Epithelial cell of proximal tubule (primary cell): ENCODE measurements around the gene PSME4. TPM values are rescaled to one million over a fixed set of nuclear protein-coding genes. Genes with fewer than 3 reads are reported as not detected.

ENCODE experiments used
- DNase-seq: peaks from one replicate; pipeline ENCODE4 v3.0.0-alpha.2; 2011; ENCODE audit warnings: low read depth
- H3K4me3 ChIP-seq: 2 replicates; pipeline ENCODE4 v1.5.1; 2011; ENCODE audit warnings: low read depth, mild to moderate bottlenecking, low read length
- CTCF ChIP-seq: conservative IDR thresholded peaks from 2 replicates; pipeline ENCODE4 v1.5.1; 2012; ENCODE audit warnings: low read depth, mild to moderate bottlenecking, low read length
- total RNA-seq: library from RNA; depleted of rRNA; stranded (reverse); fragments of >200 nt; gene quantifications from 2 replicates; pipeline ENCODE4 v1.2.3, GENCODE V29; 2015

The PSME4 gene
- total RNA-seq, 1 donor from 2014 or later: 18.7 TPM

- TF ChIP-seq CTCF: no peak
- DNase-seq: no peak
- no peak overlapping the region for H3K4me3 ChIP-seq
Observed at GRCh38 chr2:53960476-53960875, 10.3 kb downstream of the PSME4 start.

- DNase-seq: no peak
- no peak overlapping the region for H3K4me3 ChIP-seq
- TF ChIP-seq CTCF: no peak
Observed at GRCh38 chr2:53958443-53958842, 12.3 kb downstream of the PSME4 start.

GRCh38 chr2:53952519-53952918 lies 18.3 kb downstream of the PSME4 start:
- DNase-seq: no peak
- no peak overlapping the region for H3K4me3 ChIP-seq
- TF ChIP-seq CTCF: no peak

GRCh38 chr2:53949457-53949856 lies 21.3 kb downstream of the PSME4 start:
- DNase-seq: no peak
- TF ChIP-seq CTCF: no peak

GRCh38 chr2:53945538-53945937 lies 25.3 kb downstream of the PSME4 start:
- no peak overlapping the region for H3K4me3 ChIP-seq
- no peak for DNase-seq
- TF ChIP-seq CTCF: no peak

More at GRCh38 chr2:53949457-53949856, 21.3 kb downstream of the PSME4 start:
- H3K4me3 ChIP-seq: no peak overlapping the region

GRCh38 chr2:53944542-53944941 lies 26.3 kb downstream of the PSME4 start:
- DNase-seq: no peak
- no peak for TF ChIP-seq CTCF
- H3K4me3 ChIP-seq: no peak overlapping the region

- no peak for TF ChIP-seq CTCF
- no peak for DNase-seq
- no peak overlapping the region for H3K4me3 ChIP-seq
Observed at GRCh38 chr2:53942280-53942679, 28.5 kb downstream of the PSME4 start.
